ENCODE measurements around the gene TRAF1. TPM values are rescaled to one million over a fixed set of nuclear protein-coding genes. Genes with fewer than 3 reads are reported as not detected.

Gene TRAF1
- total and polyA plus RNA-seq, 10 of the 15 experiments (the other 5 are each of a cell fraction or from before 2014, with no cell fraction given), result 13.8 to 163 (median 128) TPM

DNA sequence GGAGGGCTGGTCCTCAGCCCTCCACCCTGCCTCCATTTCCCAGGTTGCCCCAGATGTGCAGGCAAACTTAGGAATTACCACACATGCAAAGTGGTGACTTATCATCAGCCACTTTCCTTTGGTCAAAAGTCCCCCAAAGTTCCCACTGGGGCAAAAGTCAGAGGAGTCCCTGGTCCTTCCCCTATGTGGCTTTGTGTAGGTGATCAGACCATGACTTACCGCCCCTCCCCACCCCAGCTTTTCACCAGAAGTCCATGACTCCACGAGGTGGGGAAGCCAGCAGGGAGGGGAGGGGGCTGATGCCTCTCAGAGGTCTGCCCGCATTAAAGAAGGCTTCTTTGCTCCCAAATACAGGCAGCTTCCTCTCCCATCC is 5.8 kb downstream of the TRAF1 start:
- ChIA-PET POLR2A (interaction anchor here (0.9 to 18.1 kb wide), 4 partner anchors 13 to 48 kb away, joined by 3 to 383 read pairs (median 116); no protein-coding TSS in a partner anchor), CTCF (interaction anchor here (0.6 to 7.6 kb wide), 10 partner anchors 13 to 165 kb away, joined by 3 to 110 read pairs (median 4); no protein-coding TSS in a partner anchor), SMC1A (ENCODE audit: uncharacterized antibody, unreplicated experiment) (interaction anchor here (0.8 to 26.1 kb wide), 9 partner anchors 9 to 150 kb away, joined by 3 to 522 read pairs (median 5); no protein-coding TSS in a partner anchor), RAD21 (ENCODE audit: unreplicated experiment) (interaction anchor here (0.6 to 11.9 kb wide), 7 partner anchors 14 to 266 kb away, joined by 3 to 196 read pairs (median 4); no protein-coding TSS in a partner anchor)
- ATAC-seq, result peak; percentile 23
- Histone ChIP-seq H3K4me3 (peak overlapping the region; percentile 88), H3K36me3 (ENCODE audit: control insufficient read depth in 2 of 2, insufficient read depth in 2 of 2, low read length in 1 of 2) (peaks cover 16 to 21% of the 10 kb centered on the region in 2 experiments), H4K20me1 (ENCODE audit: control insufficient read depth, insufficient read depth) (no peaks in the 10 kb centered on the region), H3K9ac (ENCODE audit: control insufficient read depth, insufficient read depth, low read length) (peak overlapping the region; percentile 99), H3K27ac (ENCODE audit: control insufficient read depth, insufficient read depth) (peak overlapping the region; percentile 99), H3K4me2 (ENCODE audit: control insufficient read depth, insufficient read depth) (peak overlapping the region; percentile 38), H3K27me3 (replicated peaks in 1 of 2; ENCODE audit: control insufficient read depth in 2 of 2, insufficient read depth in 2 of 2, low read length in 1 of 2) (no peaks in the 10 kb centered on the region), H3K4me1 (ENCODE audit: control insufficient read depth, insufficient read depth, low read length) (peaks cover 35% of the 10 kb centered on the region), H3K79me2 (ENCODE audit: control insufficient read depth, insufficient read depth, low read length) (peaks cover 92% of the 10 kb centered on the region), H2AFZ (ENCODE audit: control insufficient read depth, low read depth, low read length) (no peak overlapping the region), H3K9me3 (replicated peaks; ENCODE audit: control insufficient read depth, insufficient read depth, low read length) (peaks cover 2% of the 10 kb centered on the region; the same call in 1 of the 3 replicates)
- no peak for DNase-seq (ENCODE audit: low read depth, low spot score)
- intact Hi-C loops (cut with micrococcal nuclease; ENCODE audit: unreplicated experiment) (loop anchor here (2.0 to 10.0 kb wide), 2 partner anchors 16 to 336 kb away; partner anchors contain the start of gene CDK5RAP2), in situ Hi-C loops (cut with MboI) (no loop called here)
- no TSS peak for BruUV-seq (replicated peaks)
- 7% methylated on average over 3 of the region's 3 CpGs for WGBS (ENCODE audit: insufficient coverage, insufficient replicate concordance, low lambda C conversion rate, missing lambda C conversion rate)
- FAIRE-seq, result no peak
- TF ChIP-seq POLR2A (IDR thresholded peaks at IDR 0.05; ENCODE audit: low read depth, low read length) (0 out of 2 replicates have a peak, but pooled peaks have one; percentile 14), POLR2AphosphoS5 (IDR thresholded peaks at IDR 0.05; ENCODE audit: low read length) (peak; percentile 34; the same call in 1 of the 2 replicates), GATAD2B (conservative IDR thresholded peaks at IDR 0.05; ENCODE audit: low read depth) (0 out of 2 replicates have a peak, but pooled peaks have one; percentile 45), RFX5 (IDR thresholded peaks at IDR 0.05; ENCODE audit: low read depth, low read length) (no peak), TCF3 (IDR thresholded peaks at IDR 0.05; ENCODE audit: borderline replicate concordance, insufficient read depth, low read depth, low read length) (no peak), IKZF2 (IDR thresholded peaks at IDR 0.05) (peak; percentile 79 to 84), ATF7 (IDR thresholded peaks at IDR 0.05; ENCODE audit: low read depth) (0 out of 2 replicates have a peak, but pooled peaks have one; percentile 40), TBL1XR1 (IDR thresholded peaks at IDR 0.05; ENCODE audit: low read depth, low read length) (peak; percentile 34; the same call in 1 of the 2 replicates)
- TF ChIP-seq, protein P1, sequence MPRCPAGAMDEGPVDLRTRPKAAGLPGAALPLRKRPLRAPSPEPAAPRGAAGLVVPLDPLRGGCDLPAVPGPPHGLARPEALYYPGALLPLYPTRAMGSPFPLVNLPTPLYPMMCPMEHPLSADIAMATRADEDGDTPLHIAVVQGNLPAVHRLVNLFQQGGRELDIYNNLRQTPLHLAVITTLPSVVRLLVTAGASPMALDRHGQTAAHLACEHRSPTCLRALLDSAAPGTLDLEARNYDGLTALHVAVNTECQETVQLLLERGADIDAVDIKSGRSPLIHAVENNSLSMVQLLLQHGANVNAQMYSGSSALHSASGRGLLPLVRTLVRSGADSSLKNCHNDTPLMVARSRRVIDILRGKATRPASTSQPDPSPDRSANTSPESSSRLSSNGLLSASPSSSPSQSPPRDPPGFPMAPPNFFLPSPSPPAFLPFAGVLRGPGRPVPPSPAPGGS (IDR thresholded peaks at IDR 0.05; ENCODE audit: borderline replicate concordance, insufficient read depth, low read depth, low read length, poor library complexity, severe bottlenecking), result peak; percentile 56
- TF ChIP-seq, protein P2, sequence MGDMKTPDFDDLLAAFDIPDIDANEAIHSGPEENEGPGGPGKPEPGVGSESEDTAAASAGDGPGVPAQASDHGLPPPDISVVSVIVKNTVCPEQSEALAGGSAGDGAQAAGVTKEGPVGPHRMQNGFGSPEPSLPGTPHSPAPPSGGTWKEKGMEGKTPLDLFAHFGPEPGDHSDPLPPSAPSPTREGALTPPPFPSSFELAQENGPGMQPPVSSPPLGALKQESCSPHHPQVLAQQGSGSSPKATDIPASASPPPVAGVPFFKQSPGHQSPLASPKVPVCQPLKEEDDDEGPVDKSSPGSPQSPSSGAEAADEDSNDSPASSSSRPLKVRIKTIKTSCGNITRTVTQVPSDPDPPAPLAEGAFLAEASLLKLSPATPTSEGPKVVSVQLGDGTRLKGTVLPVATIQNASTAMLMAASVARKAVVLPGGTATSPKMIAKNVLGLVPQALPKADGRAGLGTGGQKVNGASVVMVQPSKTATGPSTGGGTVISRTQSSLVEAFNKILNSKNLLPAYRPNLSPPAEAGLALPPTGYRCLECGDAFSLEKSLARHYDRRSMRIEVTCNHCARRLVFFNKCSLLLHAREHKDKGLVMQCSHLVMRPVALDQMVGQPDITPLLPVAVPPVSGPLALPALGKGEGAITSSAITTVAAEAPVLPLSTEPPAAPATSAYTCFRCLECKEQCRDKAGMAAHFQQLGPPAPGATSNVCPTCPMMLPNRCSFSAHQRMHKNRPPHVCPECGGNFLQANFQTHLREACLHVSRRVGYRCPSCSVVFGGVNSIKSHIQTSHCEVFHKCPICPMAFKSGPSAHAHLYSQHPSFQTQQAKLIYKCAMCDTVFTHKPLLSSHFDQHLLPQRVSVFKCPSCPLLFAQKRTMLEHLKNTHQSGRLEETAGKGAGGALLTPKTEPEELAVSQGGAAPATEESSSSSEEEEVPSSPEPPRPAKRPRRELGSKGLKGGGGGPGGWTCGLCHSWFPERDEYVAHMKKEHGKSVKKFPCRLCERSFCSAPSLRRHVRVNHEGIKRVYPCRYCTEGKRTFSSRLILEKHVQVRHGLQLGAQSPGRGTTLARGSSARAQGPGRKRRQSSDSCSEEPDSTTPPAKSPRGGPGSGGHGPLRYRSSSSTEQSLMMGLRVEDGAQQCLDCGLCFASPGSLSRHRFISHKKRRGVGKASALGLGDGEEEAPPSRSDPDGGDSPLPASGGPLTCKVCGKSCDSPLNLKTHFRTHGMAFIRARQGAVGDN (IDR thresholded peaks at IDR 0.05), result 0 out of 2 replicates have a peak, but pooled peaks have one; percentile 45
- TF ChIP-seq, protein P3, sequence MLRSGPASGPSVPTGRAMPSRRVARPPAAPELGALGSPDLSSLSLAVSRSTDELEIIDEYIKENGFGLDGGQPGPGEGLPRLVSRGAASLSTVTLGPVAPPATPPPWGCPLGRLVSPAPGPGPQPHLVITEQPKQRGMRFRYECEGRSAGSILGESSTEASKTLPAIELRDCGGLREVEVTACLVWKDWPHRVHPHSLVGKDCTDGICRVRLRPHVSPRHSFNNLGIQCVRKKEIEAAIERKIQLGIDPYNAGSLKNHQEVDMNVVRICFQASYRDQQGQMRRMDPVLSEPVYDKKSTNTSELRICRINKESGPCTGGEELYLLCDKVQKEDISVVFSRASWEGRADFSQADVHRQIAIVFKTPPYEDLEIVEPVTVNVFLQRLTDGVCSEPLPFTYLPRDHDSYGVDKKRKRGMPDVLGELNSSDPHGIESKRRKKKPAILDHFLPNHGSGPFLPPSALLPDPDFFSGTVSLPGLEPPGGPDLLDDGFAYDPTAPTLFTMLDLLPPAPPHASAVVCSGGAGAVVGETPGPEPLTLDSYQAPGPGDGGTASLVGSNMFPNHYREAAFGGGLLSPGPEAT (IDR thresholded peaks at IDR 0.05; ENCODE audit: low read depth), result peak; percentile 91
- TF ChIP-seq, protein P4, sequence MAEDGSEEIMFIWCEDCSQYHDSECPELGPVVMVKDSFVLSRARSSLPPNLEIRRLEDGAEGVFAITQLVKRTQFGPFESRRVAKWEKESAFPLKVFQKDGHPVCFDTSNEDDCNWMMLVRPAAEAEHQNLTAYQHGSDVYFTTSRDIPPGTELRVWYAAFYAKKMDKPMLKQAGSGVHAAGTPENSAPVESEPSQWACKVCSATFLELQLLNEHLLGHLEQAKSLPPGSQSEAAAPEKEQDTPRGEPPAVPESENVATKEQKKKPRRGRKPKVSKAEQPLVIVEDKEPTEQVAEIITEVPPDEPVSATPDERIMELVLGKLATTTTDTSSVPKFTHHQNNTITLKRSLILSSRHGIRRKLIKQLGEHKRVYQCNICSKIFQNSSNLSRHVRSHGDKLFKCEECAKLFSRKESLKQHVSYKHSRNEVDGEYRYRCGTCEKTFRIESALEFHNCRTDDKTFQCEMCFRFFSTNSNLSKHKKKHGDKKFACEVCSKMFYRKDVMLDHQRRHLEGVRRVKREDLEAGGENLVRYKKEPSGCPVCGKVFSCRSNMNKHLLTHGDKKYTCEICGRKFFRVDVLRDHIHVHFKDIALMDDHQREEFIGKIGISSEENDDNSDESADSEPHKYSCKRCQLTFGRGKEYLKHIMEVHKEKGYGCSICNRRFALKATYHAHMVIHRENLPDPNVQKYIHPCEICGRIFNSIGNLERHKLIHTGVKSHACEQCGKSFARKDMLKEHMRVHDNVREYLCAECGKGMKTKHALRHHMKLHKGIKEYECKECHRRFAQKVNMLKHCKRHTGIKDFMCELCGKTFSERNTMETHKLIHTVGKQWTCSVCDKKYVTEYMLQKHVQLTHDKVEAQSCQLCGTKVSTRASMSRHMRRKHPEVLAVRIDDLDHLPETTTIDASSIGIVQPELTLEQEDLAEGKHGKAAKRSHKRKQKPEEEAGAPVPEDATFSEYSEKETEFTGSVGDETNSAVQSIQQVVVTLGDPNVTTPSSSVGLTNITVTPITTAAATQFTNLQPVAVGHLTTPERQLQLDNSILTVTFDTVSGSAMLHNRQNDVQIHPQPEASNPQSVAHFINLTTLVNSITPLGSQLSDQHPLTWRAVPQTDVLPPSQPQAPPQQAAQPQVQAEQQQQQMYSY (CRISPR knock-in tag; IDR thresholded peaks at IDR 0.05), result no peak
